Neural progenitor cell (in vitro differentiated cells): ENCODE measurements around the gene EPB42. TPM values are rescaled to one million over a fixed set of nuclear protein-coding genes. Genes with fewer than 3 reads are reported as not detected.

ENCODE experiments used
- DNase-seq: peaks from one replicate; pipeline ENCODE4 v3.0.0-alpha.2; 2016; ENCODE audit warnings: low spot score
- H2AFZ ChIP-seq: fragments of 200-600 bp; sonication (generic); replicated peaks from 2 replicates; pipeline ENCODE4 v1.6.1; 2016; ENCODE audit warnings: antibody characterized with exemption
- H3F3A ChIP-seq: fragments of 200-600 bp; sonication (generic); 2 replicates; pipeline ENCODE4 v1.6.1; 2016; ENCODE audit warnings: antibody characterized with exemption, low read depth
- H3K27ac ChIP-seq: fragments of 200-600 bp; sonication (generic); 2 replicates; pipeline ENCODE4 v1.5.1; 2016; ENCODE audit warnings: mild to moderate bottlenecking
- H3K27me3 ChIP-seq: fragments of 200-600 bp; sonication (generic); 2 replicates; pipeline ENCODE4 v1.6.1; 2016; ENCODE audit warnings: mild to moderate bottlenecking, moderate library complexity
- H3K36me3 ChIP-seq: fragments of 200-600 bp; sonication (generic); 2 replicates; pipeline ENCODE4 v1.5.1; 2016
- H3K4me1 ChIP-seq: fragments of 200-600 bp; sonication (generic); 2 replicates; pipeline ENCODE4 v1.6.1; 2016; ENCODE audit warnings: mixed run types
- H3K4me2 ChIP-seq: fragments of 200-600 bp; sonication (generic); 2 replicates; pipeline ENCODE4 v1.6.1; 2016
- H3K4me3 ChIP-seq: fragments of 200-600 bp; sonication (generic); 2 replicates; pipeline ENCODE4 v1.5.1; 2016
- H3K79me2 ChIP-seq: fragments of 200-600 bp; sonication (generic); 2 replicates; pipeline ENCODE4 v1.6.1; 2016; ENCODE audit warnings: low read depth
- H3K9ac ChIP-seq: fragments of 200-600 bp; sonication (generic); 2 replicates; pipeline ENCODE4 v1.6.1; 2016
- H3K9me3 ChIP-seq: fragments of 200-600 bp; sonication (generic); 2 replicates; pipeline ENCODE4 v1.5.1; 2016; ENCODE audit warnings: low read depth
- H4K20me1 ChIP-seq: fragments of 200-600 bp; sonication (generic); 2 replicates; pipeline ENCODE4 v1.6.1; 2016; ENCODE audit warnings: low read depth
- H3K27ac Mint-ChIP-seq: 3 replicates; pipeline ENCODE4 v1.8.0; 2021; ENCODE audit warnings: mixed read lengths
- H3K27me3 Mint-ChIP-seq: 2 replicates; pipeline ENCODE4 v1.8.0; 2022; ENCODE audit warnings: low read depth, mild to moderate bottlenecking, inconsistent platforms, moderate library complexity, mixed read lengths; ENCODE audit not compliant: insufficient read depth
- H3K36me3 Mint-ChIP-seq: 3 replicates; pipeline ENCODE4 v1.8.0; 2021; ENCODE audit warnings: mixed read lengths
- H3K4me1 Mint-ChIP-seq: 3 replicates; pipeline ENCODE4 v1.8.0; 2021; ENCODE audit warnings: mixed read lengths
- H3K4me3 Mint-ChIP-seq: 3 replicates; pipeline ENCODE4 v1.8.0; 2021; ENCODE audit warnings: mild to moderate bottlenecking, moderate library complexity, mixed read lengths
- H3K9me3 Mint-ChIP-seq: 3 replicates; pipeline ENCODE4 v1.8.0; 2020; ENCODE audit warnings: mixed read lengths
- EZH2 ChIP-seq: fragments of 200-600 bp; sonication (generic); IDR thresholded peaks from 2 replicates; pipeline ENCODE4 v1.6.1; 2017; ENCODE audit warnings: antibody characterized with exemption, mild to moderate bottlenecking, moderate library complexity
- EZH2phosphoT487 ChIP-seq: fragments of 200-600 bp; sonication (generic); IDR thresholded peaks from 2 replicates; pipeline ENCODE4 v1.6.1; 2017; ENCODE audit warnings: antibody characterized with exemption
- total RNA-seq: library from RNA; depleted of rRNA; stranded (reverse); fragments of >200 nt; gene quantifications from 2 replicates; pipeline ENCODE4 v1.2.3, GENCODE V29; 2015; ENCODE audit warnings: low replicate concordance
- TF ChIP-seq, protein P1 (sequence below): fragments of 200-600 bp; sonication (generic); IDR thresholded peaks from 2 replicates; pipeline ENCODE4 v1.5.1; 2017; ENCODE audit warnings: antibody characterized with exemption, mild to moderate bottlenecking

EPB42 gene
- total RNA-seq, result not detected in 2 replicates

DNA sequence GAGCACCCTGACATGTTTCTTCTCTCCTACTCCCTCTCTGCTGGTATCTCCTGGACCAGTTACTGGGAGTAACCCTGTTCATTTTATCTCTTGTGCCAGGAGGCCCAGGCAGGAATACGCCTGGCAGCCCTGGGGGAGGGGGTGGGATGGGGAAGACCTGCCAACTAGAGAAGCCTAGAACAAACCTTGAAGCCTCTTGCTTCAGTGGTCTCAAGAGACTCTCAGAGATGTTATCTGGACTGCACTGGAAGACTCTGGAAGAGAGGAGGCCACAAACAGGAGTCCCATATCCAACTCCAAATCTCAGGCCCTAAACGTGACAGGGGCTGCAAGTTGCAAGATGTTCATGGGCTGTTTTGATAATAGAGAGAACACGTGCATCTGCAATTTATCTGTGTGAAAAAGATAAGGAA lies at the start of gene EPB42:
EPB42 (minus strand) TSS at position 28 of the 413 bp plus-strand sequence. CDS start 193 bp downstream, outside the sequence.
- no peak within 1 kb of the TSS for H3K4me2 ChIP-seq
- no peaks in the 10 kb centered on the region for H3K9me3 ChIP-seq
- Mint-ChIP-seq H3K27ac (no peak within 1 kb of the TSS), H3K36me3 (no peaks in the 10 kb centered on the region), H3K4me1 (peaks cover 6% of the 10 kb centered on the region), H3K9me3 (no peaks in the 10 kb centered on the region), H3K4me3 (no peak within 1 kb of the TSS), H3K27me3 (peaks cover 6% of the 10 kb centered on the region)
- no peaks in the 10 kb centered on the region for H3K4me1 ChIP-seq
- H3K27ac ChIP-seq, result no peak within 1 kb of the TSS
- H3K9ac ChIP-seq, result no peak within 1 kb of the TSS
- no peak for TF ChIP-seq EZH2
- TF ChIP-seq, protein P1, sequence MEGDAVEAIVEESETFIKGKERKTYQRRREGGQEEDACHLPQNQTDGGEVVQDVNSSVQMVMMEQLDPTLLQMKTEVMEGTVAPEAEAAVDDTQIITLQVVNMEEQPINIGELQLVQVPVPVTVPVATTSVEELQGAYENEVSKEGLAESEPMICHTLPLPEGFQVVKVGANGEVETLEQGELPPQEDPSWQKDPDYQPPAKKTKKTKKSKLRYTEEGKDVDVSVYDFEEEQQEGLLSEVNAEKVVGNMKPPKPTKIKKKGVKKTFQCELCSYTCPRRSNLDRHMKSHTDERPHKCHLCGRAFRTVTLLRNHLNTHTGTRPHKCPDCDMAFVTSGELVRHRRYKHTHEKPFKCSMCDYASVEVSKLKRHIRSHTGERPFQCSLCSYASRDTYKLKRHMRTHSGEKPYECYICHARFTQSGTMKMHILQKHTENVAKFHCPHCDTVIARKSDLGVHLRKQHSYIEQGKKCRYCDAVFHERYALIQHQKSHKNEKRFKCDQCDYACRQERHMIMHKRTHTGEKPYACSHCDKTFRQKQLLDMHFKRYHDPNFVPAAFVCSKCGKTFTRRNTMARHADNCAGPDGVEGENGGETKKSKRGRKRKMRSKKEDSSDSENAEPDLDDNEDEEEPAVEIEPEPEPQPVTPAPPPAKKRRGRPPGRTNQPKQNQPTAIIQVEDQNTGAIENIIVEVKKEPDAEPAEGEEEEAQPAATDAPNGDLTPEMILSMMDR, result no peak
- TF ChIP-seq EZH2phosphoT487, result no peak
- H3K36me3 ChIP-seq, result no peaks in the 10 kb centered on the region
- H4K20me1 ChIP-seq, result no peaks in the 10 kb centered on the region
- H3F3A ChIP-seq, result no peaks in the 10 kb centered on the region
- no peak for DNase-seq
- peaks cover 11% of the 10 kb centered on the region for H3K27me3 ChIP-seq
- no peak within 1 kb of the TSS for H2AFZ ChIP-seq
- no peaks in the 10 kb centered on the region for H3K79me2 ChIP-seq
- H3K4me3 ChIP-seq, result no peak within 1 kb of the TSS

DNA sequence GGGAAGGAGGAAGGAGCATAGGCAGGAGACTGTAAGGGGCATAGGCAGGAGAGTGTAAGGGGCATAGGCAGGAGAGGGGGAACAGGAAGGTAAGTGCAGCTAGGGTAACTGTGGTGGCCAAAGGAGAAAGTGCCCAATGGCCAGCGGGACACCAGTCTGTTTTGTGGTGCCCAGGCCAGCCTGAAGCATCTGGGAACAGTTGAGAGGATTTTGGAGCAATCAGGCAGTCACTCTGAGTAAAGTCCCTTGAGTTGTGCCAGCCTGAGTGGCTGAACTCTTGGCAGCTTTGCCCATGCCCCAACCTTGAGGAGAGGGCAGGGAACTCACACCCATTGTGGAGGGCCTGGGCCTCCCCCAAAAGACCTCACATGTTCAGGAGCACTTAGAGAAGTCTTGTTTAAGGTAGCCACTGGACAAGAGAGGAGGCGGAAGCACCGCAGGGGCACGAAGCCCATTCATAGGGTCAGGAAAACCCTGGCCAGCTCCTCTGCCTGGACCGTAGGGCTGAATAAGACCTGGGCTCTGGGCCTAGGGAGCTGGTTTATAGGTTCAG lies 49.4 kb upstream of the EPB42 start:
- Histone ChIP-seq H3K4me3 (no peak overlapping the region), H3F3A (no peaks in the 10 kb centered on the region), H4K20me1 (no peaks in the 10 kb centered on the region), H3K4me2 (no peak overlapping the region), H3K27ac (no peak overlapping the region), H3K4me1 (no peaks in the 10 kb centered on the region), H3K27me3 (peaks cover 4% of the 10 kb centered on the region), H3K79me2 (no peaks in the 10 kb centered on the region), H3K36me3 (peaks cover 3% of the 10 kb centered on the region), H3K9me3 (no peaks in the 10 kb centered on the region), H2AFZ (no peak overlapping the region), H3K9ac (no peak overlapping the region)
- no peaks in the 10 kb centered on the region for H3K36me3 Mint-ChIP-seq
- no peak overlapping the region for H3K27ac Mint-ChIP-seq
- DNase-seq, result no peak
- TF ChIP-seq, protein P1, result no peak
- no peak for TF ChIP-seq EZH2phosphoT487
- TF ChIP-seq EZH2, result no peak
- H3K4me3 Mint-ChIP-seq, result no peak overlapping the region
- H3K27me3 Mint-ChIP-seq, result peaks cover 7% of the 10 kb centered on the region
- H3K4me1 Mint-ChIP-seq, result no peaks in the 10 kb centered on the region
- no peaks in the 10 kb centered on the region for H3K9me3 Mint-ChIP-seq

DNA sequence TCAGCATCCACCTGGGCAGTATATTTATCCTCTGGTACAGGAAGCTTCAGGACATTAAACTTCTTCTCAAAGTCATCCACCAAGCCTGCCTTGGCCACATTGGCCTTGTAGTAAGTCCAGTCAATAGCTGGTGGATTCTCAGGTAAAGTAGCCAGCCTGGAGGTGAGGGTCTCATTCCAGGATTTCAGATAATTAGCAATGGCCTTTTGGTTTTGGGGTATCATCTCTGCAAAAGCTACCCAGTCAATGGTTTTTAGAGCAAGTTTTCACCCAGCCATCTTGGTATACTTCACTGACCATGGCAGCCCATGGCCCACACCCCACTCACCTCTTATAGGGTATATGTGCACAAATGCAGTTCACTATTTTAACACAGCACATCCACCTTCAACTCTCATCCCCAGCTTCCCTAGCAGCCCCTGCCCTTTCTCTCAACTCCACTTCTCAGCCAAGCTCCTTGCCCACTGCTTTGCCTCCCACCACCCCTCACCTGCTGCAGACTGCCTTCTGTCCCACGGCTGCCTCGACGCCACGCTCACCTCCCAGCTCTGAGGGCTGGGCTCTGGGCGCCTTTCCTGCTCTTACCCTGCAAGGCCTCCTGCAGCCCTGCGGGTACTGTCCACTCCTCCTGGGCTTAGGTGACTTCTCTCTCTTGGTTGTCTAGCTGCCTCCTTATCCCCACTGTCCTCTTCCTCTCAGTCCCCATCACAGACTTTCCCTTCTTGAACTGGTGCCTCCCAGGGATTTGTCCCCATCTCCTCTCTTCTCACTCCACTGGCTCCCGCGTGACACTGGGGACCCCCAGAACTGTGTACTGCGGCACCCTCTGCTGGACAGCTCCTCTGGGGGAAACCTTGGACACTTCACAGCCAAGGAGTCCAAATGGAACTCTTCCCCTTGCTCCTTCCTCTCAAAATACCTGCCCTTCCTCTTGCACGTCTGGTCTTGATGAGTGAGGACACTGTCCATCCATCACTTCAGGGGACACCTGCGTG lies 47.6 kb upstream of the EPB42 start:
- no peaks in the 10 kb centered on the region for H4K20me1 ChIP-seq
- H3K4me1 Mint-ChIP-seq, result no peaks in the 10 kb centered on the region
- TF ChIP-seq, protein P1, result peak; percentile 57
- TF ChIP-seq EZH2 (no peak), EZH2phosphoT487 (no peak)
- H3K9me3 ChIP-seq, result no peaks in the 10 kb centered on the region
- no peak overlapping the region for H3K9ac ChIP-seq
- no peaks in the 10 kb centered on the region for H3F3A ChIP-seq
- no peak overlapping the region for H3K4me3 ChIP-seq
- H3K79me2 ChIP-seq, result no peaks in the 10 kb centered on the region
- H3K4me2 ChIP-seq, result no peak overlapping the region
- DNase-seq, result peak; percentile 72
- peaks cover 3% of the 10 kb centered on the region for H3K36me3 ChIP-seq
- H3K27me3 Mint-ChIP-seq, result peaks cover 7% of the 10 kb centered on the region
- H3K9me3 Mint-ChIP-seq, result no peaks in the 10 kb centered on the region
- H3K27me3 ChIP-seq, result peaks cover 19% of the 10 kb centered on the region
- H3K4me3 Mint-ChIP-seq, result no peak overlapping the region
- H3K36me3 Mint-ChIP-seq, result no peaks in the 10 kb centered on the region
- no peak overlapping the region for H2AFZ ChIP-seq
- H3K27ac Mint-ChIP-seq, result no peak overlapping the region
- H3K4me1 ChIP-seq, result no peaks in the 10 kb centered on the region
- no peak overlapping the region for H3K27ac ChIP-seq
